A375 (cell line): ENCODE results near the gene ZEB2. TPM values are rescaled to one million over a fixed set of nuclear protein-coding genes. Genes with fewer than 3 reads are reported as not detected.

ENCODE experiments used
- small RNA-seq: library from RNA; depleted of rRNA; stranded (forward); fragments of <200 nt; gene quantifications from one replicate; pipeline ENCODE3, GENCODE V24; 2014
- total RNA-seq: library from RNA; depleted of rRNA; stranded (reverse); fragments of >200 nt; shearing (Covaris generic); gene quantifications from 2 replicates; pipeline ENCODE4 v1.2.3, GENCODE V29; 2014; rRNA removed

ZEB2 gene
- total RNA-seq, result 29.1 and 30.3 TPM in 2 replicates

DNA sequence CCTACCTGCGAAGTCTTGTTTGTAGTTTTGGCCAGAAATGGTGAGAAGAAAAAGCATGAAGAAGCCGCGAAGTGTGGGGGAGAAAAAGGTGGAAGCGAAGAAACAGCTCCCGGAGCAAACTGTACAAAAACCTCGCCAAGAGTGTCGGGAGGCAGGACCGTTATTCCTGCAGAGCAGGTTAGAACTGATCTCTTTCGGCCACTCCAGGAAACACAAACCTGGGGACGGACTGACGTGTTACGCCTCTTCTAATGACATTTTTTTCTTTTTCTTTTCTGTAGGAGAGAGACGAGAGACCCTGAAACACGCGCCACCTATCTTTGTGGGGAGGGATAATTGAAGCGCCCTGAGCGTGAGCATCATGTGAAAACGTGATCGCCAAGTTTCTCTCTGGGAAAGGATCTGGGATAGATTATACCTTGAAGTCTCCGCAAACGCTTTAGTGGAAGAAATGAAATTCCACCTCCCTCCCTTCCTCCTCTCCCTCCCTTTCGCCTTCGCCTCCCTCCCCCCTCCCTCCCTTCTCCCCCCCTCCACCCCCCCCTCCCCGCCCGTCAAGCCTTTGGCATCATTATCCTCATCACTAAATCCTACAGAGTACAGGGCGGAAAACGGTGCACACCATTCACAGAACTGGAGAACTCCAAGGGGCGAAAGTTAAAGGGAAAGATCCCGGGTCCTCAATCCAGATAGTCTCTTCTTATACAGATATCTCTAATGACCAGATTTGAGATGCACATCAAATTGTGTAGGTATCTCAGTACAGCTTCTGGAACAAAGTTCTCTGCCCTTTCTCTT, at the start of gene ZEB2:
TSS of gene ZEB2 (minus strand) at position 186 of the 798 bp plus-strand sequence. CDS start 2,769 bp downstream, outside the sequence.

Small RNA genes within 50 kb of the gene (small RNA-seq; reads per million reads assigned to genes)
- gene RF01987, result not detected
